Measurements from ENCODE around the gene TRAP1.

GRCh38 chr16:3722508-3722907 lies 5.2 kb upstream of the TRAP1 start:
- no peak for TF ChIP-seq POLR2A (IDR thresholded peaks at IDR 0.05)
- TF ChIP-seq, protein P1, sequence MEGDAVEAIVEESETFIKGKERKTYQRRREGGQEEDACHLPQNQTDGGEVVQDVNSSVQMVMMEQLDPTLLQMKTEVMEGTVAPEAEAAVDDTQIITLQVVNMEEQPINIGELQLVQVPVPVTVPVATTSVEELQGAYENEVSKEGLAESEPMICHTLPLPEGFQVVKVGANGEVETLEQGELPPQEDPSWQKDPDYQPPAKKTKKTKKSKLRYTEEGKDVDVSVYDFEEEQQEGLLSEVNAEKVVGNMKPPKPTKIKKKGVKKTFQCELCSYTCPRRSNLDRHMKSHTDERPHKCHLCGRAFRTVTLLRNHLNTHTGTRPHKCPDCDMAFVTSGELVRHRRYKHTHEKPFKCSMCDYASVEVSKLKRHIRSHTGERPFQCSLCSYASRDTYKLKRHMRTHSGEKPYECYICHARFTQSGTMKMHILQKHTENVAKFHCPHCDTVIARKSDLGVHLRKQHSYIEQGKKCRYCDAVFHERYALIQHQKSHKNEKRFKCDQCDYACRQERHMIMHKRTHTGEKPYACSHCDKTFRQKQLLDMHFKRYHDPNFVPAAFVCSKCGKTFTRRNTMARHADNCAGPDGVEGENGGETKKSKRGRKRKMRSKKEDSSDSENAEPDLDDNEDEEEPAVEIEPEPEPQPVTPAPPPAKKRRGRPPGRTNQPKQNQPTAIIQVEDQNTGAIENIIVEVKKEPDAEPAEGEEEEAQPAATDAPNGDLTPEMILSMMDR (IDR thresholded peaks at IDR 0.05), result no peak
